NCI-H187 (cell line): ENCODE results near the gene FAM110A.
"Not testable (repeated sequence)": the region's sequence is repeated elsewhere in the genome, so short reads cannot be mapped to it uniquely, and the experiment has no call there.

Source experiments
- DNase-seq, 2 experiments: peaks; one replicate each; lab custom pipeline; 2025; lab: John Stamatoyannopoulos, UW

The FAM110A gene

GRCh38 chr20:844473-845225 is 11.1 kb downstream of the FAM110A start:
- DNase-seq, result peak; percentile 80 to 94

- DNase-seq, result no peak
Observed at GRCh38 chr20:845226-845868, 11.8 kb downstream of the FAM110A start.

- DNase-seq, result no peak
Observed at GRCh38 chr20:845941-846893, 12.7 kb downstream of the FAM110A start.

- DNase-seq, result no peak
Observed at GRCh38 chr20:846894-847278, 13.4 kb downstream of the FAM110A start.

GRCh38 chr20:848193-848592 is 14.7 kb downstream of the FAM110A start:
- DNase-seq, result no peak

GRCh38 chr20:848731-849130 is 15.2 kb downstream of the FAM110A start:
- DNase-seq, result not testable (repeated sequence)

- DNase-seq, result no peak
Observed at GRCh38 chr20:853406-853996, 20.0 kb downstream of the FAM110A start.

- DNase-seq, result no peak
Observed at GRCh38 chr20:854601-855000, 21.1 kb downstream of the FAM110A start.

- DNase-seq, result no peak
Observed at GRCh38 chr20:855466-856360, 22.2 kb downstream of the FAM110A start.

GRCh38 chr20:856361-856775 is 22.9 kb downstream of the FAM110A start:
- DNase-seq, result no peak

GRCh38 chr20:858011-858410 is 24.5 kb downstream of the FAM110A start:
- no peak for DNase-seq

- no peak for DNase-seq
Observed at GRCh38 chr20:859751-860231, 26.3 kb downstream of the FAM110A start.

GRCh38 chr20:860891-861290 is 27.4 kb downstream of the FAM110A start:
- no peak for DNase-seq

- no peak for DNase-seq
Observed at GRCh38 chr20:865440-865839, 31.9 kb downstream of the FAM110A start.

- DNase-seq, result no peak
Observed at GRCh38 chr20:868279-868678, 34.8 kb downstream of the FAM110A start.

GRCh38 chr20:869606-870005 is 36.1 kb downstream of the FAM110A start:
- no peak for DNase-seq

GRCh38 chr20:870758-871157 is 37.2 kb downstream of the FAM110A start:
- no peak for DNase-seq

- DNase-seq, result no peak
Observed at GRCh38 chr20:871436-871835, 37.9 kb downstream of the FAM110A start.

GRCh38 chr20:871948-872347 is 38.4 kb downstream of the FAM110A start:
- no peak for DNase-seq

- no peak for DNase-seq
Observed at GRCh38 chr20:872855-873520, 39.5 kb downstream of the FAM110A start.
